H1 (cell line): Measurements from ENCODE around the gene CREBL2. TPM values are rescaled to one million over a fixed set of nuclear protein-coding genes. Genes with fewer than 3 reads are reported as not detected.

Source experiments
- CTCF ChIA-PET: fragments of 300-600 bp; sonication (Branson Sonifier 250); formaldehyde crosslinking; loops from one replicate; lab custom pipeline; 2021; ENCODE audit not compliant: partially characterized antibody; lab: Charles Lee
- POLR2A ChIA-PET: fragments of 300-600 bp; sonication (Branson Sonifier 250); formaldehyde crosslinking; loops from one replicate; lab custom pipeline; 2021; ENCODE audit warnings: inconsistent platforms; ENCODE audit not compliant: partially characterized antibody; lab: Charles Lee
- DNase-seq, 2 experiments: peaks; one replicate each; pipeline versions ENCODE4 v3.0.0 to v3.0.0-alpha.2; 2010 to 2022; ENCODE audit warnings: low spot score in 2 of 2, low read depth in 1 of 2, mixed read lengths in 1 of 2
- FAIRE-seq: peaks from 2 replicates; lab custom pipeline; 2011; peaks lifted over from hg19 to GRCh38; lab: Jason Lieb, UNC
- H2AFZ ChIP-seq: 2 replicates; pipeline ENCODE4 v1.8.1; 2012; ENCODE audit warnings: low read length, inconsistent platforms
- H2AK5ac ChIP-seq: 2 replicates; pipeline ENCODE4 v1.6.1; 2013; ENCODE audit warnings: low read depth, low read length
- H2BK120ac ChIP-seq: replicated peaks from 2 replicates; pipeline ENCODE3; 2013; ENCODE audit warnings: low read depth, low read length, inconsistent platforms
- H2BK12ac ChIP-seq: 2 replicates; pipeline ENCODE4 v1.6.1; 2013; ENCODE audit warnings: low read depth, low read length
- H2BK15ac ChIP-seq: 2 replicates; pipeline ENCODE4 v1.6.1; 2013; ENCODE audit warnings: low read length
- H2BK20ac ChIP-seq: 2 replicates; pipeline ENCODE4 v1.6.1; 2013; ENCODE audit warnings: low read length
- H2BK5ac ChIP-seq: 2 replicates; pipeline ENCODE4 v1.6.1; 2013; ENCODE audit warnings: low read depth, low read length
- H3K14ac ChIP-seq: 2 replicates; pipeline ENCODE4 v1.6.1; 2013; ENCODE audit warnings: inconsistent platforms; ENCODE audit not compliant: insufficient read length
- H3K18ac ChIP-seq: 2 replicates; pipeline ENCODE4 v1.6.1; 2013; ENCODE audit warnings: low read length; ENCODE audit errors: extremely low read depth
- H3K23ac ChIP-seq: 2 replicates; pipeline ENCODE4 v1.6.1; 2013; ENCODE audit warnings: inconsistent platforms; ENCODE audit not compliant: insufficient read length
- H3K23me2 ChIP-seq: 2 replicates; pipeline ENCODE4 v1.6.1; 2013; ENCODE audit warnings: low read depth, low read length
- H3K27ac ChIP-seq: 2 replicates; pipeline ENCODE4 v1.6.1; 2011; ENCODE audit warnings: low read depth, low read length, inconsistent platforms
- H3K27me3 ChIP-seq, 4 experiments: replicated peaks in 1 of 4; 1 replicate in 1 of 4; 2 replicates in 3 of 4; pipeline versions ENCODE4 v1.6.1 to v1.8.1; 2011 to 2013; ENCODE audit warnings: low read length in 3 of 4, mild to moderate bottlenecking in 3 of 4, inconsistent platforms in 2 of 4, mixed read lengths in 2 of 4, moderate library complexity in 1 of 4; ENCODE audit not compliant: control insufficient read depth in 3 of 4, insufficient read depth in 3 of 4; ENCODE audit errors: extremely low read depth in 1 of 4
- H3K36me3 ChIP-seq, 4 experiments: 2 replicates each; pipeline versions ENCODE4 v1.6.1 to v1.8.1; 2011 to 2013; ENCODE audit warnings: mild to moderate bottlenecking in 4 of 4, low read length in 3 of 4, moderate library complexity in 2 of 4, control low read depth in 1 of 4, inconsistent platforms in 1 of 4; ENCODE audit not compliant: insufficient read depth in 4 of 4, control insufficient read depth in 2 of 4
- H3K4ac ChIP-seq: replicated peaks from 2 replicates; pipeline ENCODE3; 2013; ENCODE audit warnings: low read length, low read depth, mixed read lengths, inconsistent platforms; ENCODE audit not compliant: insufficient read length
- H3K4me1 ChIP-seq, 4 experiments: replicated peaks in 1 of 4; 1 replicate in 1 of 4; 2 replicates in 3 of 4; pipeline versions ENCODE4 v1.6.1 to v1.8.1; 2011 to 2013; ENCODE audit warnings: low read length in 3 of 4, inconsistent platforms in 2 of 4, mixed read lengths in 1 of 4; ENCODE audit not compliant: insufficient read depth in 4 of 4, control insufficient read depth in 3 of 4
- H3K4me2 ChIP-seq, 2 experiments: 2 replicates each; pipeline versions ENCODE4 v1.6.1 to v1.8.1; 2011 to 2013; ENCODE audit warnings: low read depth in 2 of 2, low read length in 2 of 2, control low read depth in 1 of 2, inconsistent platforms in 1 of 2, mild to moderate bottlenecking in 1 of 2; ENCODE audit not compliant: insufficient read depth in 1 of 2
- H3K4me3 ChIP-seq, 4 experiments: fragments of 200-600, 300-600 bp in 1 of 4; sonication (generic), shearing (Covaris generic), sonication (Bioruptor Twin) in 1 of 4; 2 replicates each; pipeline versions ENCODE4 v1.5.1 to v1.8.1; 2011 to 2016; ENCODE audit warnings: low read length in 4 of 4, low read depth in 3 of 4, control low read depth in 2 of 4, inconsistent platforms in 2 of 4, mild to moderate bottlenecking in 2 of 4, mixed read lengths in 1 of 4, moderate library complexity in 1 of 4; ENCODE audit not compliant: insufficient read depth in 2 of 4; ENCODE audit errors: extremely low read depth in 1 of 4
- H3K56ac ChIP-seq: replicated peaks from 2 replicates; pipeline ENCODE3; 2013; ENCODE audit warnings: low read depth, mild to moderate bottlenecking, mixed read lengths, low read length, inconsistent platforms; ENCODE audit not compliant: insufficient read length
- H3K79me1 ChIP-seq: 2 replicates; pipeline ENCODE4 v1.6.1; 2013; ENCODE audit warnings: low read depth, low read length, control low read depth
- H3K79me2 ChIP-seq, 2 experiments: 2 replicates each; pipeline versions ENCODE4 v1.6.1 to v1.8.1; 2012 to 2013; ENCODE audit warnings: low read length in 2 of 2, mild to moderate bottlenecking in 2 of 2, inconsistent platforms in 1 of 2; ENCODE audit not compliant: insufficient read depth in 2 of 2, control insufficient read depth in 1 of 2
- H3K9ac ChIP-seq, 4 experiments: replicated peaks in 1 of 4; 1 replicate in 1 of 4; 2 replicates in 3 of 4; pipeline versions ENCODE4 v1.6.1 to v1.8.1; 2011 to 2013; ENCODE audit warnings: low read depth in 3 of 4, low read length in 3 of 4, control low read depth in 2 of 4, mild to moderate bottlenecking in 2 of 4, moderate library complexity in 2 of 4, inconsistent platforms in 1 of 4; ENCODE audit errors: extremely low read depth in 1 of 4
- H3K9me3 ChIP-seq, 2 experiments: 2 replicates each; pipeline versions ENCODE4 v1.6.1 to v1.8.1; 2012 to 2013; ENCODE audit warnings: mild to moderate bottlenecking in 2 of 2, moderate library complexity in 2 of 2, control low read depth in 1 of 2, inconsistent platforms in 1 of 2, low read depth in 1 of 2, low read length in 1 of 2, mixed read lengths in 1 of 2; ENCODE audit not compliant: insufficient read depth in 2 of 2
- H4K20me1 ChIP-seq, 2 experiments: replicated peaks in 1 of 2; 2 replicates each; pipeline versions ENCODE3 to v1.8.1; 2011 to 2013; ENCODE audit warnings: inconsistent platforms in 2 of 2, low read length in 2 of 2, mild to moderate bottlenecking in 1 of 2; ENCODE audit not compliant: insufficient read depth in 2 of 2, control insufficient read depth in 1 of 2
- H4K5ac ChIP-seq: 2 replicates; pipeline ENCODE4 v1.6.1; 2013; ENCODE audit warnings: low read length, low read depth, mixed read lengths, inconsistent platforms; ENCODE audit not compliant: insufficient read length
- H4K8ac ChIP-seq: 2 replicates; pipeline ENCODE4 v1.8.0; 2013; ENCODE audit warnings: mild to moderate bottlenecking, moderate library complexity, low read length, inconsistent platforms; ENCODE audit not compliant: insufficient read depth; ENCODE audit errors: extremely low read depth
- H4K91ac ChIP-seq: replicated peaks from 2 replicates; pipeline ENCODE3; 2013; ENCODE audit warnings: low read length, mixed read lengths, inconsistent platforms; ENCODE audit not compliant: insufficient read length
- ATF3 ChIP-seq: IDR thresholded peaks from 2 replicates; pipeline ENCODE4 v1.6.1; 2011; ENCODE audit warnings: low read depth, mild to moderate bottlenecking, low read length; ENCODE audit not compliant: insufficient read depth
- CBX5 ChIP-seq: fragments of 300-800, 300-1000 bp; sonication (generic); IDR thresholded peaks from 2 replicates; pipeline ENCODE4 v1.7.1; 2016; ENCODE audit warnings: antibody characterized with exemption, low read length, low read depth
- FOSL1 ChIP-seq: IDR thresholded peaks from 2 replicates; pipeline ENCODE4 v1.6.1; 2011; ENCODE audit warnings: mild to moderate bottlenecking, low read depth, low read length, moderate library complexity; ENCODE audit not compliant: insufficient read depth
- RAD21 ChIP-seq, 2 experiments: IDR thresholded peaks in 1 of 2; conservative IDR thresholded peaks in 1 of 2; 2 replicates each; pipeline ENCODE4 v1.6.1; 2011; ENCODE audit warnings: low read depth in 2 of 2, low read length in 2 of 2, improper control_type of control experiment in 1 of 2, inconsistent platforms in 1 of 2, mild to moderate bottlenecking in 1 of 2, moderate library complexity in 1 of 2
- RBBP5 ChIP-seq: IDR thresholded peaks from 2 replicates; pipeline ENCODE4 v1.7.1; 2012; ENCODE audit warnings: low read depth, mild to moderate bottlenecking, inconsistent platforms, low read length, moderate library complexity, borderline replicate concordance
- SIN3A ChIP-seq, 2 experiments: IDR thresholded peaks in 1 of 2; conservative IDR thresholded peaks in 1 of 2; 2 replicates each; pipeline ENCODE4 v1.6.1; 2011 to 2012; ENCODE audit warnings: low read length in 2 of 2, improper control_type of control experiment in 1 of 2, low read depth in 1 of 2, mild to moderate bottlenecking in 1 of 2
- SIRT6 ChIP-seq: IDR thresholded peaks from one replicate; pipeline ENCODE4 v1.7.1; 2012; ENCODE audit warnings: low read length, inconsistent platforms
- ZNF274 ChIP-seq: IDR thresholded peaks from 2 replicates; pipeline ENCODE4 v1.7.0; 2012; ENCODE audit warnings: low read length, borderline replicate concordance; ENCODE audit errors: extremely low read depth
- WGBS, 2 experiments: shearing (Covaris generic) in 1 of 2; methylation state at CpG; one replicate each; pipeline versions ENCODE4 v1.1.6 to v1.1.7; 2013 to 2015; ENCODE audit warnings: low lambda C conversion rate in 2 of 2, mixed read lengths in 2 of 2, inconsistent platforms in 1 of 2, low coverage in 1 of 2, missing lambda C conversion rate in 1 of 2; ENCODE audit not compliant: insufficient replicate concordance in 2 of 2, insufficient coverage in 1 of 2, insufficient read length in 1 of 2; ENCODE audit errors: extremely low coverage in 1 of 2, missing lambda C conversion rate in 1 of 2; 5-methylcytosine and 5-hydroxymethylcytosine counted together
- polyA plus RNA-seq, 7 experiments: library from polyadenylated mRNA; depleted of rRNA in 3 of 7; stranded (reverse) in 5 of 7; unstranded in 2 of 7; fragments of >200 nt in 5 of 7; fragments of 200-250 nt in 2 of 7; gene quantifications; 1 replicate in 5 of 7; 2 replicates in 1 of 7; 4 replicates in 1 of 7; pipeline versions ENCODE4 v1.2.1 to v1.2.3, GENCODE V29; 2011 to 2013; ENCODE audit warnings: missing spikeins in 2 of 7, mixed read lengths in 2 of 7
- total RNA-seq: library from RNA; stranded (reverse); fragmentation: NEBNext Ultra II Directional; extraction: Animal tissue kit (Norgen Biotek cat#: 25700); gene quantifications from 2 replicates; pipeline ENCODE4 v1.2.1, GENCODE V29; 2021

The CREBL2 gene
- total and polyA plus RNA-seq, 2 of the 8 experiments (the other 6 are each of a cell fraction or from before 2014, with no cell fraction given), result 9.8 to 18.3 TPM

GRCh38 chr12:12613344-12613743 is 1.7 kb downstream of the CREBL2 start:
- no peak for TF ChIP-seq RBBP5
- TF ChIP-seq SIRT6, result no peak
- TF ChIP-seq FOSL1, result no peak
- no peak for TF ChIP-seq ATF3
- TF ChIP-seq ZNF274, result no peak
- no peak for TF ChIP-seq SIN3A (conservative IDR thresholded peaks at IDR 0.05 in 1 of 2, IDR thresholded peaks at IDR 0.05 in 1 of 2; ENCODE audit: low read depth in 1 of 2, low read length in 2 of 2)
- no peak for TF ChIP-seq RAD21 (IDR thresholded peaks at IDR 0.05 in 1 of 2, conservative IDR thresholded peaks at IDR 0.05 in 1 of 2; ENCODE audit: low read depth in 2 of 2, low read length in 2 of 2)
- no peak for TF ChIP-seq CBX5
- Histone ChIP-seq H2BK12ac (no peak overlapping the region), H3K9me3 (no peaks in the 10 kb centered on the region), H3K14ac (no peak overlapping the region), H2BK15ac (no peak overlapping the region), H4K5ac (no peak overlapping the region), H4K91ac (no peak overlapping the region), H4K20me1 (no peaks in the 10 kb centered on the region), H3K79me1 (no peaks in the 10 kb centered on the region; the same call in 1 of the 2 replicates), H3K18ac (no peak overlapping the region), H2BK5ac (no peak overlapping the region; the same call in 1 of the 2 replicates), H3K27me3 (no peaks in the 10 kb centered on the region), H3K4me1 (no peaks in the 10 kb centered on the region), H3K36me3 (peaks cover 0 to 2% (median under 1%) of the 10 kb centered on the region in 4 experiments; a peak in 1 of 8 replicates), H3K4me3 (no peak overlapping the region), H2AK5ac (no peak overlapping the region), H3K56ac (no peak overlapping the region), H3K23me2 (0 out of 2 replicates have a peak, but pooled peaks cover 4% of the 10 kb centered on the region), H3K79me2 (peaks cover 0 to 5% of the 10 kb centered on the region in 2 experiments; a peak in 1 of 4 replicates), H3K23ac (no peak overlapping the region), H3K4ac (no peak overlapping the region), H2BK120ac (no peak overlapping the region), H2BK20ac (no peak overlapping the region), H4K8ac (no peak overlapping the region), H3K9ac (no peak overlapping the region), H2AFZ (no peak overlapping the region), H3K4me2 (no peak overlapping the region), H3K27ac (no peak overlapping the region)
- CTCF ChIA-PET, result interaction anchor here (0.7 to 1.6 kb wide), 4 partner anchors 10 to 88 kb away, joined by 3 to 4 read pairs (median 3); no protein-coding TSS in a partner anchor
- POLR2A ChIA-PET, result interaction anchor here (1.2 to 1.9 kb wide), 2 partner anchors 20 to 58 kb away, joined by 3 to 4 read pairs; no protein-coding TSS in a partner anchor
- FAIRE-seq (no peak), DNase-seq (no peak)
- 75% methylated on average over 4 of the region's 4 CpGs; no CpG with 5 or more reads in 1 of the 2 experiments for WGBS, 2 experiments
